HG03159 (cell line): ENCODE measurements around the gene ARHGEF10L.
"Not testable (repeated sequence)": the region's sequence is repeated elsewhere in the genome, so short reads cannot be mapped to it uniquely, and the experiment has no call there.

ENCODE experiments used
- ATAC-seq: cut with Tn5 transposase; IDR thresholded peaks from one replicate; pipeline ENCODE4 v1.9.1; 2021; ENCODE audit warnings: mild to moderate bottlenecking, moderate library complexity; ENCODE audit not compliant: unreplicated experiment

Gene ARHGEF10L

DNA sequence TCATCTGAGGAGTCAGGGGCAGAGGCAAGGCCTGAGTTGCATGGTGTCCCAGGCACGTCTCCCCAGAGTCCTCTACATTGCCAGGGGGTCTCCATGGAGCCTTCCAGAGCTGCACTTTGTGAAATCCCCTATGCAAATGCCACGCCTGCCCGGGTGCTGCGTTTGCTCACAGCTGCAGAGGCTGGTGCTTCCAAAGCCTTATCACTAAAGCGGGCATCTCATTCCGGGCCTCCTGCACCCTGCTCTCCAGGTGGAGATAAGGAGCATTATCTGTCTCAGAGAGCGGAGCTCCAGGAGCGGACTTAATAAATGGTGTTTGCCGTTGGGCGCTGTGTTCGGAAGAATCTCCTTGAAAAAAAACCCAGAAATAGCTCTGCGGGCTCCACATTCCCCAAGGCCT, 189.8 kb downstream of the ARHGEF10L start:
- ATAC-seq, result no peak

DNA sequence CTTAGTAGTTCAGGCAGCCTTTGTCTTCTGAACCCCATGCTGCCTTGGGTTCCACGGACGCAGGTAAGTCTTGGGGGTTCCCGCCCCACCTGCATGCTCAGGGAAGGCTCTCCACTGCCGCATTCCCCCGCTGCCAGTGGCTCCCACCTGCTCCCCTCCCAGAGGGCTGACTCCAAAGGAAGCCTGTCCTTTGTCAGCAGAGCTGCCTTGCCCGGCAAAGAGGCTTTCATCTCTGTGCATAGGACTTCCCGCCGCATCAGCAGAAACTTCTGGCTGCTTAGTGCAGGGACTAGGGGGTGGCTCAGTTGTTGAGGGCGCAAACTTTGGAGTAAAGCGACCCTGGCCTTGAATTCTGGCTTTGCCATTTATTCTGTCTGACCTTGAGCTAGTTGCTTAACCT, 190.4 kb downstream of the ARHGEF10L start:
- ATAC-seq, result no peak

- no peak for ATAC-seq
Observed at GRCh38 chr1:17731460-17731859, 192.0 kb downstream of the ARHGEF10L start.

- no peak for ATAC-seq
Observed at GRCh38 chr1:17732475-17732874, 193.0 kb downstream of the ARHGEF10L start.

DNA sequence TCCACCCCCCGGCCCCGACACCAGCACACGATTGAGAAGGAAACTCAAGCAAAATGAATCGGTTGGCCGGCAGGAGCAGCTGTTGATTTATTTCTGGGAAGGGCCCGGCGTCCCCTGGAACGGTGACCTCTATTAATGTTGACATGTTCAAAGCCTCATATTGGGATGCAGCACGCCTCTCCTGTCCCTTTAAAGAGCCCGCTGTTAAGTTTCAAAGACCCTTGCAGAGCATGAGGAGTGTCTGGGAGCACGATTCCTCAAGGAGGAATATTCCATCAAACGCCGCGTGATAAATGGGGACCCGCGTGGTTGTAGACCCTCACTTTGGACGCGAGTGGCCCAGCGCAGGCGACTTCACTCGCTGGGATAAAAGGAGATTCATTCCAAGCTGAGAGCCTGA, 194.2 kb downstream of the ARHGEF10L start:
- no peak for ATAC-seq

DNA sequence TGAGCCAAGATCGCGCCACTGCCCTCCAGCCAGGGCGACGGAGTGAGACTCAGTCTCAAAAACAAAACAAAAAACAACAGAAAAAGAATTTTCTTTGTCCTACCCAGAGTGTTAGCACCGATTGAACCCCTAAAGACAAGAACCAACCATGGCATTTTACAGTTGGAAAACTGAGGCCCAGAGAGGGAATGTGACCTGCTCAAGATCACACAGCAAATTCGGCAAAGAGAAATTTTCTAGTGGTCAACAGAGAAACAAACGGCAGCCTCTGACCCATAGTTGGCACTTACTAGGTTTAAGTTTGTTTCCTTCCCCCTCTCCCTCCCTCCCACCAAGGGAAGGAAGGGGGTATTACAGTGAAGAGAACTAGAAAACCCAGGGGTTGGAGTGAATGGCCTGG, 195.1 kb downstream of the ARHGEF10L start:
- ATAC-seq, result no peak

DNA sequence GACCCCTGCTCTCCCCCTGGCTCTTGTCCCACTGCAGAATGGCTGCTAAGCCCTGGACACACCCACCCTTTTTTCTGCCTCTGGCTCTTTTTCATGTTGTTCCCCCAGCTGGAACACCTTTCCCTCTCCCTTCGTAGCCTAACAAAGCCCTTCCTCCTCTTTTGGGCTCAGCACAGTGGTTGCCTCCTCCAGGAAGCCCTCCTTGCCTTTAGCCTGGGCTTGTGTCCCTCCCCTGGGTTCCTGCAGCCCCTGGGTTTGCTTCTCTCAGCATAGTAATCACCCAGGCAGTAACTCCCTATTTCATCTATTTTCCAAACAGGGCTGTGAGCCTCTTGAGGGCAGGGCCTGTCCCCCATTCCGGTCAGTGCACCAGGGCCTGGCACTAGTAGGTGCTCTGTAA, 195.8 kb downstream of the ARHGEF10L start:
- no peak for ATAC-seq

GRCh38 chr1:17735793-17736192, 196.3 kb downstream of the ARHGEF10L start:
- no peak for ATAC-seq

DNA sequence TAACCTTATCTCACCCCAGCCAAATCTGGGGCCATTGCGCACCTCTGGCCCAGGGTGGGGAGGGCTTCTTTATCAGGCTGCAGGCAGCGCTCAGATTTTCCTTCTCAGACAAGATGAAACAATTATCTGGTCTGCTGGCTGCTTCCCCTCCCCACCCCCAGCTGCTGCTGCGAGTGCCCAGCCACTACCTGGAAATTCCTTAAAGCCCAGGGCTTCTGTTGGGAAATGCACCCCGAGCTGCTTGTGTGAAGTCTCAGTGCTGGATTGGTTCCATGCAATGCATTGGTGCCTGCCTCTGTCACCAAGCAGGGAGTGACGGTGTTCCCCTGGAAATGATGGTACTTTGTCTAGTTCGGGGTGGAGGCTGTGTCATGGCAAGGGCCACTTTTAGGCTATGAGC, 197.1 kb downstream of the ARHGEF10L start:
- ATAC-seq, result no peak

DNA sequence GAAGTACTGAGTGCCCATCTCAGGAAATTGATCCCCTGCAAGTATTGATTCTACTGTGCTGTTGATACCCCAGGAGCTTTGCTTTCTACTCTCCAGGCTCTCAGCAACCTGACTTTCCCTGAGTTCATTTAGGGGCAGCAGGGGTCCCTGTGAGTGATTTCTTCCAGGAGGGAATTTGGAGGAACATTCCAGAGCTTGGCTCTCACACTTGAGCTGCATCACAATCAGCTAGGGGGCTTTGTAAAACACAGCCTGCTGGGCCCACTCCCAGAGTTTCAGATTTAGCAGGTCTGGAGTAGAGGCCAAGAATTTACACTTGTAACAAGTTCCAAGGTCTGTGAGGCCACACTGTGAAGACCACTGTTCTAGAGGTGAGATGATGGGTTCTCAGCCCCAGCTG, 199.6 kb downstream of the ARHGEF10L start:
- no peak for ATAC-seq

GRCh38 chr1:17741052-17741451, 201.6 kb downstream of the ARHGEF10L start:
- no peak for ATAC-seq

- no peak for ATAC-seq
Observed at GRCh38 chr1:17742583-17742982, 203.1 kb downstream of the ARHGEF10L start.

DNA sequence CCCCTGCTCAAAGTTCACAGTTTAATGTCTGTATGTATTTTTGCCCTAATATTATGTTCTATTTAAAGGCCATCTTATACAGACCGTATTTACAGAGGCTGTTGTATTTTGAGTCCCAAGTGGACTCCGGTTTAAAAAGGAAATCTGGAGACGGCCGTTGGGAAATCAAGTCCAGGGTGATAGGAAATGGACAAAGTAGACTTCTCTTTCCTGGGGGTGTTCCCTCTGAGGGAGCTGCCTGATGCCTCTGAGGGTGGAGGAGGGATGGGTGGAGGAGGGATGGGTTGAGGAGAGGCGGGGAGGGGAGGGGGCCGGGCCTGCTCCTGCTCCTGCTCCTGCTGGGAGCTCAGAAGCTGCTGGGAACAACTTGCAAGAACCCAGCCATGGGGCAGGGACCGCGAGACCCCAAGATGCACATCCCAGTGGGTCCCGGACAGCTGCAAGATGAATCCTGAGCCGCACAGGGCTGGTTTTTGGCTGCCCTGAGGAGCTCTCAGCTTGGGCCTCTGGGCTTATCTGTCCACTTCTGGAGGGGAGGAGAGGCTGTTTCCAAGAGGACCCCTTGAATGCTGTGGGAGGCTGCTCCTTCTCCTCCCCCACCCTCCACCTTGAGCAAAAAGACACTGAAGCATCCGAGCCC, 203.6 kb downstream of the ARHGEF10L start:
- ATAC-seq, result no peak

DNA sequence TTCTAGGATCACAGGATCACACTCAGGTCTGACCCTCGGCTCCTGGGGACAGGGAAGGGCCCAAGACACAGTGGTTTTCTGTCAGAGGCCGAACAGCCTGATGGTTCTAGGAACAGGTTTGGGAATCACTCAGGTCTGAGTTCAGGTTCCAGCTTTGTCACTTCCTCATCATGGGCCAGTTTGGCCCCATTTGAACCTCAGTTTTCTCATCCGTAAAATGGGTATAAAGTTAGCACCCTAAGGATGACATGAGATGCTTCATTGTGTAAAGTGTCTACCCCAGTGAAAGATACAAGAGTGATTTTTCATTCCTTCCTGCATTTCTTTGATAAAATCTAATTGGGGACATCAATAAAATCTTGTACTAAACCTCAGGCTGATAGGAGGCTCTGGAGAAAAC, 204.4 kb downstream of the ARHGEF10L start:
- no peak for ATAC-seq

DNA sequence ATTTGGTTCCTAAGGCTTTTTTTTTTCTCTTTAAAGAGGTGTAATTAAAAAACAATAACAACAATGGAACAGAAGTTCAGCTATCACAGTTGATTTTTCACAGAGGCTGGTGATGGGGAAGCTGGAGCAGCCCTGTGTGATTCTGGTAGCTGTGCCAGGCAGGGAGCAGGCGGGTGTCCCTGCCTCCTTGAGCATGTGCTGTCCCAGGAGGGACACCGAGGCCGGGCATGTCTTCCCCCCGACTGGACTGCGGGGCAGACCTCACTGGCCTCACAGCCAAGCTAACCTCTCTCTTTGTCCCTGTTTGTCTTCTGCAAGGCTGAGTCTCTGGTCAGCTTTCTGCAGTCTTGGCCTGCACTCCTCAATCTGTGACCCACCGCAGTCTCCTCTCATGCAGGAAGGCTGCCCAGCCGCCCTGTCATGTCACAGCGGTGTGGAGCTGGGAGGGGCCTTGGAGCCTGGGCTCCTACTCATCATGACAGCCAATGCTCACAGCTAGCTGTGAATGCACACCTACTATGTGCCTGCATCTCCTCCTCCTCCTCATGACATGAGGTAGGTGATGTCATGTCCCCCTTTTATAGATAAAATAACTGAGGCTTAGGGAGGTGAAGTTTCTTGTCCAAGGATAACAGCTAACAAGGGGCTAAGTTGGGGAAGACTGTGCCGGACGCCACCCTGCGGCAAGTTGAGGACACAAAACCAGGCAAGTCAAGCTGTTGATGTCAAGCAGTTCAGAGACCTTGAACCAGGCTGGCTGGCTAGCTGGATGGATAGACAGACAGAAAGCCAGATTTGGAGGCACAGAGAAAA, 205.4 kb downstream of the ARHGEF10L start:
- no peak for ATAC-seq

DNA sequence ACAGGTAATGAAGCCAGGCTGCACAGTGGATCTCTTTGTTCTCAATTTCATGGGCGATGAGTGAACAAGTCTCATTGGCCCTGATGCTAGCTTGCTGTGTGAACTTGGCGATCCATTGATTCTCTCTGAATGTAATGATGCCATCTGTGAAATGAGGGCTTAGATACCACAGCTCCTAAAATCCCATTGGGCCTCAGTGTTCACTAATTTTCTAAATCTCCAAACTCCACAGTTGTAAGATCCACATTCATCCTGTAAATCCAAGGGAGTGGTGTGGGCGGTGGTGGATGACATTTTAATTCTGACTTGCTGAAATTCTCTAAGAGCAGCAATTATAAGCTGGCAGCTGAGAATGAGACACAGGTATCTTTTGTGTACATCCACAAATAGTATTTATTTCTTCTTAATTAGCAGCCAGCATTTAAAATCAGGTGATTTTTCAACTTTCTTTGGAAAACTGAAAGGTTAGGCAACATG, 206.0 kb downstream of the ARHGEF10L start:
- ATAC-seq, result no peak

DNA sequence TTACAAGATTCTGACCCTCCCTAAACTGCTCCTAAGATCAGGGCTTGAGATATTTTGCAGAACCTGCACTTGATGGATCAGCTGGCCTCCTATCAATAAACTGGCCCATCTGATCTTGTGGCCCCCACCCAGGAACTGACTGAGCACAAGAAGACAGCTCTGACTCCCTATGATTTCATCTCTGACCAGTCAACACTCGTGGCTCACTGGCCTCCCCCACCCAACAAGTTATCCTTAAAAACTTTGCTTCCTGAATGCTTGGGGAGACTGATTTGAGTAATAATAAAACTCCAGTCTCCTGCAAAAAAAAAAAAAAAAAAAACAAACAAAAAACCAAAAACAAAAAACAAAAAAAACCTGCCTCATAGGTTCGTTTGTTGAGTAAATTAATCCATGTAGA, 206.8 kb downstream of the ARHGEF10L start:
- ATAC-seq, result not testable (repeated sequence)

DNA sequence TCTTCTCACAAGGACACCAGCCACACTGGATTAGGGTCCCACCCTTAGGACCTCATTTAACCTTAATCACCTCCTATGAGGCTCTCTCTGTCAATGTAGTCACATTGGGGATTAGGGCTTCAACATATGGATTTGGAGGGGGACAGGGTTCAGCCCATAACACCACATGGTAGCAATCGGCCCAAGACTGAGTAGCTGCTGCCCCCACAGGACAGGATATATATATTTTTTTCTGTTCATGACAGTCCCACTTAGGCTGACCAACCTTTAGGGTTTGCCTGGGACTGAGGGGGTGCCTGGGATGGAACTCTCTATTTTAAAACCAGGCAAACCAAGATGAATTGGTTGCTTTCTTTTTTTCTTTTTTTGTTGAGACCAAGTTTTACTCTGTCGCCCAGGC, 207.4 kb downstream of the ARHGEF10L start:
- ATAC-seq, result no peak
